ENCODE measurements around the gene KNDC1.
A peak's percentile ranks its signal among the peaks of the same experiment; 100 is the strongest.

The KNDC1 gene

DNA sequence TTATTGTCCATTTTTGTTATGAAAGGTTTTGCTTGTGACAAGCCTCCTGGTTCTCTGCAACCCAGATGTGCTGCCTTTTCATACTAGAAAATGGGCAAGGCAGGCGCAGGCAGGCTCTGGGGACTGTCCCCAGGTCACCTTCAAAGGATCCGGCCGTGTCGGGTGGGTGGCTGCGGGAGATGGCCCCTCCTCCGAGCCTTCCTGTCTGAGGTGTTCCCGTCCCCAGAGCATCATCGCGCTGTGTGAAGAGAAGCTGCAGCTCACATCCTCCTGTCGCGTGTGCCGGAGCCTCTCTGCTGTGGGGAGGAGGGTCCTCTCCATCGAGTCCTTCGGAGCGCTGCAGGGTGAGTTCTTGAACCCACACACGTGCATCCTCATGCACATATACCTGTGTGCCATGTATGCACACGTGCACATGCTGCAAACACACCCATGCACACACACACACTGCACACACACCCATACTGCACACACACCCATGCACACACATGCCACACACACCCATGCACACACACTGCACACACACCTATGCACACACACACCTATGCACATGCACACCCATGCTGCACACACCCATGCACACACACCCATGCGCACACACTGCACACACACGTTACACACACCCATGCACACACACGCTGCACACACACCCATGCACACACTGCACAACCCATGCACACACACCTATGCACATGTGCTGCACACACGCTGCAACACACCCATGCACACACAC lies 23.8 kb downstream of the KNDC1 start:
- H3K4ac ChIP-seq (ENCODE audit: low read depth, low read length), result no peak overlapping the region

DNA sequence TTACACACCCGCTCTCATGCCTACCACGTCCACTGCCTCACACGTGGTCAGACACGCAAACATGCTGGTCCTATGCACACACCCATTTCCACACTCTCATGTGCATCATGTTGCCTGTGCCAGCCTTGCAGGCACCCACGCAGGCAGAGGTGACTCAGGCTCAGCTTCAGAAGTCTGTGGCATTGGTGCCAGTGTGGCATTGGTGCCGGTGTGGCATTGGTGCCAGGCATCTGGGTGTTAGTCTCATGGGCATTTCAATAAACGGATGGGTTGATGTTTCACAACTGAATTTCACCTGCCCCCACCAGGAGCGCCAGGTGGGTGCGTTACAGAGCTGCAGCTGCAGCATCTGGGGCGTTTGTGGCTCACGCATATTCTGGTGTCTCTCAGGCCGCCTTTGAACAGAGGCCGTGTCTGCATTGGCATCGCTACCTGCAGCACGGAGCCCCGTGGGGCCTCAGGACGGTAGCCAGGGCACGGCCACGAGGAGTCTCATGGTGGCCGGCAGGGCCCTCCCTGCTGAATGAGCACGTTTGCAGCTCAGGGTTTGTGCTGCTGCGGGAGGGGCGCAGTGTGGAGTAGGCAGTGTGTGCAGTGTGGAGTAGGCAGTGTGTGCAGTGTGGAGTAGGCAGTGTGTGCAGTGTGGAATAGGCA lies 24.7 kb downstream of the KNDC1 start:
- Histone ChIP-seq H3K4me1 (ENCODE audit: control insufficient read depth in 1 of 2, insufficient read depth in 2 of 2, low read length in 2 of 2) (no peaks in the 10 kb centered on the region), H2AK5ac (ENCODE audit: low read length) (no peak overlapping the region), H2BK12ac (ENCODE audit: low read length) (no peak overlapping the region), H2AFZ (ENCODE audit: insufficient read depth, low read length, poor library complexity) (no peak overlapping the region), H3K4me3 (ENCODE audit: low read depth, low read length) (no peak overlapping the region), H3K79me1 (ENCODE audit: low read length) (no peaks in the 10 kb centered on the region), H2BK120ac (ENCODE audit: insufficient read depth, low read length, poor library complexity) (no peak overlapping the region), H2BK5ac (ENCODE audit: low read depth, low read length, poor library complexity) (no peak overlapping the region), H4K91ac (ENCODE audit: low read depth, low read length) (no peak overlapping the region), H3K14ac (ENCODE audit: low read length) (no peak overlapping the region), H3K79me2 (ENCODE audit: control insufficient read depth, insufficient read depth, low read length, poor library complexity) (no peaks in the 10 kb centered on the region), H3K4me2 (ENCODE audit: low read length) (no peak overlapping the region), H4K12ac (ENCODE audit: low read depth, low read length) (no peak overlapping the region), H3K9ac (ENCODE audit: low read length) (no peak overlapping the region), H3K36me3 (ENCODE audit: control insufficient read depth in 1 of 2, insufficient read depth in 2 of 2, low read length in 2 of 2) (peaks cover 0 to 2% of the 10 kb centered on the region in 2 experiments), H3K18ac (ENCODE audit: low read length) (no peak overlapping the region), H3K23ac (ENCODE audit: low read length) (peak overlapping the region; percentile 17), H3K27ac (ENCODE audit: low read depth, low read length) (no peak overlapping the region), H4K8ac (ENCODE audit: low read depth, low read length) (no peak overlapping the region), H3K9me3 (ENCODE audit: insufficient read depth, low read depth, low read length) (peaks cover 10% of the 10 kb centered on the region), H3K27me3 (ENCODE audit: insufficient read depth, low read length) (no peaks in the 10 kb centered on the region), H3K4ac (ENCODE audit: low read depth, low read length) (no peak overlapping the region)
- no peak for DNase-seq
- no CpG with 5 or more reads among the region's 23 CpGs for WGBS (ENCODE audit: extremely low coverage, insufficient coverage, insufficient read length)

More for the DNA sequence above, 23.8 kb downstream of the KNDC1 start:
- H4K8ac ChIP-seq (ENCODE audit: low read depth, low read length), result no peak overlapping the region
- H4K12ac ChIP-seq (ENCODE audit: low read depth, low read length), result no peak overlapping the region
- H4K91ac ChIP-seq (ENCODE audit: low read depth, low read length), result no peak overlapping the region
- H3K79me2 ChIP-seq (ENCODE audit: control insufficient read depth, insufficient read depth, low read length, poor library complexity), result no peaks in the 10 kb centered on the region
- H3K14ac ChIP-seq (ENCODE audit: low read length), result no peak overlapping the region
- H3K4me1 ChIP-seq (ENCODE audit: control insufficient read depth in 1 of 2, insufficient read depth in 2 of 2, low read length in 2 of 2), result no peaks in the 10 kb centered on the region
- peaks cover 0 to 2% of the 10 kb centered on the region in 2 experiments for H3K36me3 ChIP-seq (ENCODE audit: control insufficient read depth in 1 of 2, insufficient read depth in 2 of 2, low read length in 2 of 2)
- H3K18ac ChIP-seq (ENCODE audit: low read length), result no peak overlapping the region
- H3K23ac ChIP-seq (ENCODE audit: low read length), result no peak overlapping the region
- WGBS (ENCODE audit: extremely low coverage, insufficient coverage, insufficient read length), result no CpG with 5 or more reads among the region's 21 CpGs
- H3K27me3 ChIP-seq (ENCODE audit: insufficient read depth, low read length), result no peaks in the 10 kb centered on the region
- no peak for DNase-seq
- H3K4me2 ChIP-seq (ENCODE audit: low read length), result no peak overlapping the region
- no peak overlapping the region for H2AFZ ChIP-seq (ENCODE audit: insufficient read depth, low read length, poor library complexity)
- H3K79me1 ChIP-seq (ENCODE audit: low read length), result no peaks in the 10 kb centered on the region
- no peak overlapping the region for H3K9ac ChIP-seq (ENCODE audit: low read length)
- H2AK5ac ChIP-seq (ENCODE audit: low read length), result no peak overlapping the region
- peaks cover 10% of the 10 kb centered on the region for H3K9me3 ChIP-seq (ENCODE audit: insufficient read depth, low read depth, low read length)
- H3K4me3 ChIP-seq (ENCODE audit: low read depth, low read length), result peak overlapping the region; percentile 55
- no peak overlapping the region for H2BK5ac ChIP-seq (ENCODE audit: low read depth, low read length, poor library complexity)
- H2BK12ac ChIP-seq (ENCODE audit: low read length), result no peak overlapping the region
- no peak overlapping the region for H3K27ac ChIP-seq (ENCODE audit: low read depth, low read length)
- H2BK120ac ChIP-seq (ENCODE audit: insufficient read depth, low read length, poor library complexity), result no peak overlapping the region

DNA sequence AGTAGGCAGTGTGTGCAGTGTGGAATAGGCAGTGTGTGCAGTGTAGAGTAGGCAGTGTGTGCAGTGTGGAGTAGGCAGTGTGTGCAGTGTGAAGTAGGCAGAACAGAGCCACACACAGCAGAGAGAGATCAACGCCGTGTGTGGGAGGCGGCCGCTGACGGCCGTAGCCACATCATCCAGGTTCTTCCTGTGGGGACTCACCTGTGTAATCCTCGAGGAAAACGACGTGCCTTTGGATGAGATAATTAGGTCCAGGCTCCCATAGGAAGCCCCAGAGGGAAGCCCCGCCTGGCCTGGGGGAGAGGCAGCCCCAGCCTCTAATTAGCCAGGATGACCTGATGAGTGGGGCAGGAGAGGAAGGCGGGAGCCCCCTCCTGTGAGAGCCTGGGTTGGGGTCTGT lies 25.4 kb downstream of the KNDC1 start:
- Histone ChIP-seq H3K9me3 (ENCODE audit: insufficient read depth, low read depth, low read length) (peaks cover 10% of the 10 kb centered on the region), H2AFZ (ENCODE audit: insufficient read depth, low read length, poor library complexity) (no peak overlapping the region), H4K8ac (ENCODE audit: low read depth, low read length) (no peak overlapping the region), H3K79me1 (ENCODE audit: low read length) (no peaks in the 10 kb centered on the region), H3K36me3 (ENCODE audit: control insufficient read depth in 1 of 2, insufficient read depth in 2 of 2, low read length in 2 of 2) (peaks cover 0 to 2% of the 10 kb centered on the region in 2 experiments), H4K91ac (ENCODE audit: low read depth, low read length) (no peak overlapping the region), H3K4me3 (ENCODE audit: low read depth, low read length) (no peak overlapping the region), H2BK5ac (ENCODE audit: low read depth, low read length, poor library complexity) (no peak overlapping the region), H2AK5ac (ENCODE audit: low read length) (no peak overlapping the region), H3K9ac (ENCODE audit: low read length) (no peak overlapping the region), H3K27ac (ENCODE audit: low read depth, low read length) (no peak overlapping the region), H4K12ac (ENCODE audit: low read depth, low read length) (no peak overlapping the region), H3K27me3 (ENCODE audit: insufficient read depth, low read length) (no peaks in the 10 kb centered on the region), H2BK120ac (ENCODE audit: insufficient read depth, low read length, poor library complexity) (no peak overlapping the region), H3K4ac (ENCODE audit: low read depth, low read length) (no peak overlapping the region), H3K23ac (ENCODE audit: low read length) (no peak overlapping the region), H3K4me1 (ENCODE audit: control insufficient read depth in 1 of 2, insufficient read depth in 2 of 2, low read length in 2 of 2) (no peaks in the 10 kb centered on the region), H3K79me2 (ENCODE audit: control insufficient read depth, insufficient read depth, low read length, poor library complexity) (no peaks in the 10 kb centered on the region), H2BK12ac (ENCODE audit: low read length) (no peak overlapping the region), H3K14ac (ENCODE audit: low read length) (no peak overlapping the region), H3K18ac (ENCODE audit: low read length) (no peak overlapping the region), H3K4me2 (ENCODE audit: low read length) (no peak overlapping the region)
- no CpG with 5 or more reads among the region's 11 CpGs for WGBS (ENCODE audit: extremely low coverage, insufficient coverage, insufficient read length)
- DNase-seq, result no peak

DNA sequence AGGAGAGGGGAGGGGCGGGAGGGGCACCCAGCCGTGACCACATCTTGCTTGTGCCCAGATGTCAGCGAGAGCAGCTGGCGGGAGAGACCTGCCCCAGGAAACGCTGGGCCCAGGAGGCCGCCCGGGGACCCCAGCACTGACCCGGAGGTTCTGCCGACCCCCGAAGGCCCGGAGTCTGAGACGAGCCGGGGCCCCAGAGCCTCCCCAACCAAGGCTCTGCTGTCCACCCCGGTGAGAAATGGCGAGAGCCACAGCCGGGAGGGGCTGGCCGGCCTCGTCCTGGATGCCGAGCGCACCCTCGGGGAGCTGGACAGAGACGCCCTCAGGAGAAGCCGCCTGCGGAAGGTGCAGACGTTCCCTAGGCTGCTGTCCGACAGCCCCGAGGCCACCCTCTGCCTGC lies 25.9 kb downstream of the KNDC1 start:
- Histone ChIP-seq H3K79me1 (ENCODE audit: low read length) (no peaks in the 10 kb centered on the region), H3K4me3 (ENCODE audit: low read depth, low read length) (no peak overlapping the region), H3K4ac (ENCODE audit: low read depth, low read length) (no peak overlapping the region), H3K36me3 (ENCODE audit: control insufficient read depth in 1 of 2, insufficient read depth in 2 of 2, low read length in 2 of 2) (peaks cover 0 to 2% of the 10 kb centered on the region in 2 experiments), H2BK12ac (ENCODE audit: low read length) (no peak overlapping the region), H3K27ac (ENCODE audit: low read depth, low read length) (no peak overlapping the region), H3K23ac (ENCODE audit: low read length) (no peak overlapping the region), H3K79me2 (ENCODE audit: control insufficient read depth, insufficient read depth, low read length, poor library complexity) (no peaks in the 10 kb centered on the region), H3K4me1 (ENCODE audit: control insufficient read depth in 1 of 2, insufficient read depth in 2 of 2, low read length in 2 of 2) (no peaks in the 10 kb centered on the region), H2BK5ac (ENCODE audit: low read depth, low read length, poor library complexity) (no peak overlapping the region), H2BK120ac (ENCODE audit: insufficient read depth, low read length, poor library complexity) (no peak overlapping the region), H4K91ac (ENCODE audit: low read depth, low read length) (no peak overlapping the region), H3K27me3 (ENCODE audit: insufficient read depth, low read length) (no peaks in the 10 kb centered on the region), H2AK5ac (ENCODE audit: low read length) (no peak overlapping the region), H3K9me3 (ENCODE audit: insufficient read depth, low read depth, low read length) (peaks cover 10% of the 10 kb centered on the region), H3K14ac (ENCODE audit: low read length) (no peak overlapping the region), H3K4me2 (ENCODE audit: low read length) (no peak overlapping the region), H4K8ac (ENCODE audit: low read depth, low read length) (no peak overlapping the region), H2AFZ (ENCODE audit: insufficient read depth, low read length, poor library complexity) (no peak overlapping the region), H4K12ac (ENCODE audit: low read depth, low read length) (no peak overlapping the region), H3K18ac (ENCODE audit: low read length) (no peak overlapping the region), H3K9ac (ENCODE audit: low read length) (no peak overlapping the region)
- no peak for DNase-seq
- no CpG with 5 or more reads among the region's 27 CpGs for whole genome bisulfite sequencing (ENCODE audit: extremely low coverage, insufficient coverage, insufficient read length)

Measured in trophoblast cell (in vitro differentiated cells and primary cell).